Activated T-helper 1 cell treated with anti-CD3 and anti-CD28 coated beads, Interleukin-2, amount 50 U/mL, for 16 hours (primary cell): Measurements from ENCODE around the gene ARID2.

ENCODE experiments used
- DNase-seq, 2 donors: peaks; one replicate each; pipeline ENCODE4 v3.0.0-alpha.2; 2020; ENCODE audit warnings: low read depth in 1 of 2, low spot score in 1 of 2

Gene ARID2, protein sequence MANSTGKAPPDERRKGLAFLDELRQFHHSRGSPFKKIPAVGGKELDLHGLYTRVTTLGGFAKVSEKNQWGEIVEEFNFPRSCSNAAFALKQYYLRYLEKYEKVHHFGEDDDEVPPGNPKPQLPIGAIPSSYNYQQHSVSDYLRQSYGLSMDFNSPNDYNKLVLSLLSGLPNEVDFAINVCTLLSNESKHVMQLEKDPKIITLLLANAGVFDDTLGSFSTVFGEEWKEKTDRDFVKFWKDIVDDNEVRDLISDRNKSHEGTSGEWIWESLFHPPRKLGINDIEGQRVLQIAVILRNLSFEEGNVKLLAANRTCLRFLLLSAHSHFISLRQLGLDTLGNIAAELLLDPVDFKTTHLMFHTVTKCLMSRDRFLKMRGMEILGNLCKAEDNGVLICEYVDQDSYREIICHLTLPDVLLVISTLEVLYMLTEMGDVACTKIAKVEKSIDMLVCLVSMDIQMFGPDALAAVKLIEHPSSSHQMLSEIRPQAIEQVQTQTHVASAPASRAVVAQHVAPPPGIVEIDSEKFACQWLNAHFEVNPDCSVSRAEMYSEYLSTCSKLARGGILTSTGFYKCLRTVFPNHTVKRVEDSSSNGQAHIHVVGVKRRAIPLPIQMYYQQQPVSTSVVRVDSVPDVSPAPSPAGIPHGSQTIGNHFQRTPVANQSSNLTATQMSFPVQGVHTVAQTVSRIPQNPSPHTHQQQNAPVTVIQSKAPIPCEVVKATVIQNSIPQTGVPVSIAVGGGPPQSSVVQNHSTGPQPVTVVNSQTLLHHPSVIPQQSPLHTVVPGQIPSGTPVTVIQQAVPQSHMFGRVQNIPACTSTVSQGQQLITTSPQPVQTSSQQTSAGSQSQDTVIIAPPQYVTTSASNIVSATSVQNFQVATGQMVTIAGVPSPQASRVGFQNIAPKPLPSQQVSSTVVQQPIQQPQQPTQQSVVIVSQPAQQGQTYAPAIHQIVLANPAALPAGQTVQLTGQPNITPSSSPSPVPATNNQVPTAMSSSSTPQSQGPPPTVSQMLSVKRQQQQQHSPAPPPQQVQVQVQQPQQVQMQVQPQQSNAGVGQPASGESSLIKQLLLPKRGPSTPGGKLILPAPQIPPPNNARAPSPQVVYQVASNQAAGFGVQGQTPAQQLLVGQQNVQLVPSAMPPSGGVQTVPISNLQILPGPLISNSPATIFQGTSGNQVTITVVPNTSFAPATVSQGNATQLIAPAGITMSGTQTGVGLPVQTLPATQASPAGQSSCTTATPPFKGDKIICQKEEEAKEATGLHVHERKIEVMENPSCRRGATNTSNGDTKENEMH (N-terminal part only)

DNA sequence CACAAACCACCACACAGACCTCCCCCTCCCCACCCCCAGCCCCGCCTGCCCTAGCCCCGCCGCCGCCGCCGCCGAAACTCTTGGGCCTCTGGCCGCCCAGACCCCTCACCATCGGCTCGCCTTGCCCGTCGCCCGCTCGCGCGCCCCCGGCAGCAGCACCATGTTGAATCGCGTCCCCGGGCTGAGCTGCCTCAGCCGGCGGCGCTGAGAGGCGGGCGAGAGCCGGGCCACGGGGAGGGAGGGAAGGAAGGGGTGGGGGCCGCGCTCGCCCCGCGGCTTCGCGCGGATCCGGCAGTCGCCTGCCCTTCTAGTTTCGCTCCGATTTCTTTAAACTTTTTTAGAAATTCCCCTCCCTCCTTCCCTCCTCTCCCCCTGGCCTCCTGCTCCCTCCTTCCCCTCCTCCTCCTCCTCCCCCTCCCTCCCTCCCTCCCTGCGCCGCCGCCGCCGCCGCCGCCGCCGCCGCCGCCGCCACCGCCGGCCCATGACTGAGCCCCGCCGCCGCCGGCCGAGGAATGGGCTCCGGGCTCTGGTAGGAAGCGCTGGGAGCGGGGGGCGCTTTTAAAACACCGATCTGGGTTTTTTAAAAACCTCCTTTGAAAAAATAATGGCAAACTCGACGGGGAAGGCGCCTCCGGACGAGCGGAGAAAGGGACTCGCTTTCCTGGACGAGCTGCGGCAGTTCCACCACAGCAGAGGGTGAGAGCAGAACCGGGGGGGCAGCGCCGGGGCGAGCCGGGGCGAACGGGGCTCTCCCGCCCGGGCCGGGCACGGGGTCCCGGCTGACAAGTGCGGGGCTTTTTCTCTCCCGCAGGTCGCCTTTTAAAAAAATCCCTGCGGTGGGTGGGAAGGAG is at the start of gene ARID2:
TSS of gene ARID2 (plus strand) at position 474 of the 851 bp plus-strand sequence. CDS start at position 605, 131 bp downstream.
- DNase-seq, result peak; percentile 33 to 55

DNA sequence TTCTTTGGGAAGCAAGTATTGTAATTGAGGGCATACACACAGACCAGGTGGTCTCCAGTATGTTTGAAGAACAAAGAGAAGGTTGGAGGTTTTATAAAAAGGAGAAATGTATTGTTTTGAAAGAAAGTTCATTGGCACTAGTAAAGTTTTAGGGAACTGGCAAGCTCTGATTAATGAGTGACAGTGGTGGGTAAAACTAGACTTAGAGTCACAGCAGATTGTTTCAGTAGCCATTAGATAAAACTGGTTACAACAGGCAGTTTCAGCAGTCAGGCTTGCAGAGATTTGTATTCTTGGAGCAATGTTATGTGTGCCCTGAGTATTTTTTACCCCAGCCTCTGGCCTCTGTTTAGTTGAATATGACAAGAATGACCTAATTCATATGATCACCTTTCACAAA is 49.1 kb upstream of the ARID2 start:
- no peak for DNase-seq

DNA sequence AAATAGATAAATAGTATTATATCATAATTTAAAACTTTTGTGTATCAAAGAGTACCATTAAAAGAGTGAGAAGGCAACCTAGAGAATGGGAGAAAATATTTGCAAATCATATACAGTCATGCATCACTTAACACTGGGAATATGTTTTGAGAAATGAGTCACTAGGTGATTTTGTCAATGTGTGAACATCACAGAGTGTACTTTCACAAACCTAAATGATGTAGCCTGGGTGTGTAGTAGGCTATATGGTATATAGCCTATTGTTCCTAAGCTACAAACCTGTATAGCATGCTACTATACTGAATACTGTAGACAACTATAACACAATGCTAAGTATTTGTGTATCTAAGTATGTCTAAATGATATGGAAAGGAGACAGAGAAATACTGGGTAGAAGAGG is 48.0 kb upstream of the ARID2 start:
- no peak for DNase-seq

DNA sequence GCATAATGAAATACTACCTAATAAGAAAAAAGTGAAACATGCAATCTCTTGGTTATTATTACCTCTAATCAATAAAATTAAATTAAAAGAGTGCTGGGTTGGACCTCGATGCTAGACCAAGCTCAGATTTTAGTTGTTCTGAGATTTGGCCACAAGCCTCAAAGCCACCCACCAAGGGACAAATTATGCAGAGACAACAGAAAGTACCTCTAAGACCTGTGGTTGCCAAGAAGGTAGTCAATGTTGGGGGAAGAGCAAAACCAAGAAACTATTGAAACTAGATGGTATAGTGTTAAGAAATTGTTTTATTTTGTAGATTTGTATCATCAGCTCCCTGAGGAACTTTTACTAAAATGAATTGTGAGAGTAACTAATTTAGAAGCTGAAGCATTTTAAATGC is 43.8 kb upstream of the ARID2 start:
- DNase-seq, result no peak

DNA sequence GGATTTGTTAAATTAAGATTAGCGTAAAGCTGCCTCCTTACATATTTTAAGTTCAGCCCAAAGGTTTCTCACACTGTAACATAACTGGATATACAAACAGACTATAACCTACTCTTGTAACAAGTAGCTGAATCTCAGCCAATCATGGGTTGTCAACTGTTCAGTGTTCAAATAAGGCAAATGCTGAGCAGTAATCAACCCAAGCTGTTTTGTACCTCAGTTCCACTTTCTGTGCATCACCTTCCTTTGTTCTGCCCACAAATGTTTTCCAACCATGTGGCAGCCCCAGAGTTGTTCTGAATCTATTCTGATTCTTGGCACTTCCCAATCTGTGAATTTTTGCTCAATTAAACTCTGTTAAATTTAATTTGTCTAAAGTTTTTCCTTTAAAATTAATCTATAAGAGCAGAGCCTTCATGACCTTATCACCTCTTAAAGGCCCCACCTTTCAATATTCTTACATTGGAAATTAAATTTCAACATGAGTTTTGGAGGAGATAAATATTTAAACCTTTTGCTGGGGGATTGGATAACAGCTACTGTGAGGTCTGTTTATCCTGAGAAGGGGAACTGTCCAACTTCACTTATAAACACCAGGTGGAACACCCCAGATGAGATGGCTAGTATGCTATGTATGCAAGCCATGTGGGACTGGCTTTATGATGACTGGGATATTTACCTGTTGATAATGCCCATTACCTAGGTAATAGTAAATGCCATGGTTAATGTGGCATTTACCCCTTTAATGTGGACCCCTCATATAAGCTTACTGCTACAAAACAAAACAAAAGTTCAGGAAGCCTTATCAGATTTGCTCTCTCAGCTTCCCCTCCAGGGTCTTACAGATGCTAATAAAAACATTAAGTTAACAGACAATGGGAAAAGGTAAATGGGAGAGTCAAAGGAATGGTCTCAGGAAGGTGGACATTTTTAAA is 42.2 kb upstream of the ARID2 start:
- DNase-seq, result no peak

DNA sequence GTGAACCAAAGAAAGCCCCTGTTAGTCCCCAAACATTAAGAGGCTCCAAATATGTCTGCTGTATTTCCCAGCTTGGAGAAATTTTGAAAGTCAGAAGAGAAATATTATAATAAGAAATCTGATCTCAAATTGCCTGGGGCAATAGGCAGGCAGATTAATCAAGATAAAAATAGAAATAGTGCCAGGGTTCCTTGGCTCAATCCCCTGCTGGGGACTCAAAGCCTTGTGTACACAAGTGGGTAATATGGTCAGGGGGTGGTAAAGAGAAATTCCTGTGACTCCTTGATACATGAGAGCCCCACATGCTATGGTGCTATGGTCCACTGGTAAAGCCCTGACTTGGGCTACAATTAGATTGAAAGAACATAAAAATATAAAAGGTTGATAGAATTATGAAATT is 41.3 kb upstream of the ARID2 start:
- no peak for DNase-seq

DNA sequence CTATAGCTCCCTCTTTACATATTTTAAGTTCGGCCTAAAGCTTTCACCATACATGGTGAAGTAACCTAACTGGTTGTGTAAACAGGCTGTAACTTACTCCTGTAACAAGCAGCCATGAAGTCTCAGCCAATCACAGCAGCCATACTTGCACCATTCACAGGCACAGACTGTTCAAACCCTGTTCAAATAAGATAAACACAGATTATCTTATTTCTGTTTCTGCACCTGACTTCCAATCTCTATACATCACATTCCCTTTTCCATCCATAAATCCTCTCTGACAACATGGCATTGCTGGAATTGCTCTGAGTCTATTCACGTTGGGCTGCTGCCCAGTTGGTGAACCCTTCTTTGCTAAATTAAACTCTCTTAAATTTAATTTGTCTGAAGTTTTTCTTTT is 34.5 kb upstream of the ARID2 start:
- DNase-seq, result no peak

DNA sequence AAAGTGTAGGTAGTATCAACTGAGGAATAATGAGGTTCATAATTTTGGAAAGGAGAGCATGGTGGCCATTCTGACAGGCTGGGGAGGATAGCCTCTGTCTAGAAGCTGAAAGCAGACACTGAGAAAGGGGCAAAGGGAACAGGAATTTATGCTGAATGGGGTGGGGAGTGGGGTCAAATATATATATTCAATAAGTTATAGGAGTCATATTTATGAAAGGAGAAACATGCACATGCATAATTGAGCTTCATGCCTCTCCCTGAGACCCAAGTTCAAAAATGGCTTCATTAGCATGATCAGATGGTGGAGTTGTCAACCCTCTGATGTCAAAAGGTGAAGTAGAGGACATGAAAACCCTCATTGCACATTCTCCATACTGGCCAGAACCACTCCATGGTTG is 33.9 kb upstream of the ARID2 start:
- no peak for DNase-seq

DNA sequence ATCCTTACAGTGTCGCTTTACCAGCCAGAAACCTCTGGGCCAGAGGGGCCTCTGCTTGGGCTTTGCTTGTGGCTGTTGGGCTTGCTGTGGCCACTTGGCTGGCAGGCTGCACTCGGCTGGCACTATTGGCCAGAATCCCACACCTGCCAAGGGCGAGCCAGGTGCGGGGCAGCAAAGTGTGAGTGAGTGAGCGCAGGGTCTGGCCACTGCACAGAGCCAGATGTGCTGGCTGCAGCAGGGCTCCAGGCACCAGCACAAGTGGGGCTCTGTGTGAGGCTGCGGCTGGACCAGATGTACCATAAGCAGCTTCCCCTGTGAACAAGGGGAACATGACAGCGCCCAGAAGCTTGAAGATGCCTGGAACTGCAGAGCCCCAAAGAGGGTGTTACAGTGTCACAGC is 33.5 kb upstream of the ARID2 start:
- DNase-seq, result no peak

DNA sequence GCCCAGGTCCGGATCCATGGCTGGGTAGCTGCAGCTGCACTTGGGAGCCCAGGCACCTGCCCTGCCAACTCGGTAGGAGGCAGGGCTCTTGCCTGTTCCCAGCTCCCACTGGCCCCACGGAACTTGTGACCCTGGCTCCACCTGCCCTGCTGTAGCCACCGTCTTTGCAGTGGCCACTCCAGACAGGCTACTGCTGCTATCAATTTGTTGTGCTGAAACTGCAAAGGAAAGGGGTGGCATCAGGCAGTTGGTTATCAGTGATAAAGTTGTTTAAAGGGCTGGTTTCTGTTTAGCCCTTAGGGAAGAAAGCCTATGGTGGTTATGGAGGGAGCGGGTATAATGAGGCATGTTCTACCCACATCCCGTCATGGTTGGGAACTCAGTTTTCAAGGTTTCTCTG is 32.1 kb upstream of the ARID2 start:
- no peak for DNase-seq

DNA sequence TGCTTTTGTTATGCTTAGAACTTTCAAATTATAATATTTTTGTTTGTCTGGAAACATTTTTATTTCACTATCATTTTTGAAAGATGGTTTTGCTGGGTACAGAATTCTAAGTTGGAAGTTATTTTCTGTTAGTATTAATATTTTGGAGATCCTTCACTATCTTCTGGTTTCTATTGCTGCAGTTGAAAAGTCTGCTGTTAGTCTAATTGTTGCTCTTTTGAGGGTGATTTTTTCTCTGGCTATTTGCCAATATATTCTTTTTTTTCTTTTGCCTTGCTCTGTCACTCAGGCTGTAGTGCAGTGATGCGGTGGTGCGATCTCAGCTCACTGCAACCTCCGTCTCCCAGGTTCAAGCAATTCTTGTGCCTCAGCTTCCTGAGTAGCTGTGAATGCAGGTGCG is 28.2 kb upstream of the ARID2 start:
- no peak for DNase-seq

DNA sequence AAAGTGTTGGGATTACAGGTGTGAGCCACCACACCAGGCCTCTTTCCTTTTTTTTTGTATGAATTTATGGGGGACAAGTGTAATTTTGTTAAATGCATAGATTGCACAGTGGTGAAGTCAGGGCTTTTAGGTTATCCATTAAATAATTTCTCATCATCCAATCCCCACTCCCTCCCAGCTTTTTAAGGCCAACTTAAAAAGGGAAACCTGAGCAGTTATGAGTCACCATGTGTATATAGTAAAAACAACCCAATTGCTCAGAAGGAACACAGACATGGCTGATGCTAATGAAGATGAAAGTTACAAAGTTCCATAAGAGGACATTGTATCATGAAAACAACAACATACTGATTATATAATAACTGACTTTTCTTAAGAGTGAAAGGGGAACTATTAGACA is 25.6 kb upstream of the ARID2 start:
- DNase-seq, result no peak

DNA sequence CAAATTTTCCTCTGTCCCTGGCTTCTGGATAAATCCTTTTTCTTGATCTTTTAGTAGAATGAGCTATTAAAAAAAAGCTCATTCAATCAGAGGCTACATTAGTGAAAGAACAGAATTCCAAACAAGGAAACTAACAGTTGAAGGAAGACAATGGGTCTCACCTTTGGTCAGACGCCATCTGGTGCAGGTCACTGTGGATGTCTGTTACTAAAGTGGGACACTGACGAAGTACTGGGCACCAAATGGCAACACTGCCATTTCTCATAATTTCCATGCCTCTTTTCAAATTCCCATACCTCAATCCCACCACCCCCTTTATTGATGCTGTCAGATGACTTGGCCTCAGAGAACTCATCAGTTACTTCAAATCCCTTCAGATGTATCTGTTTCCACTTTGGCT is 24.5 kb upstream of the ARID2 start:
- DNase-seq, result no peak

DNA sequence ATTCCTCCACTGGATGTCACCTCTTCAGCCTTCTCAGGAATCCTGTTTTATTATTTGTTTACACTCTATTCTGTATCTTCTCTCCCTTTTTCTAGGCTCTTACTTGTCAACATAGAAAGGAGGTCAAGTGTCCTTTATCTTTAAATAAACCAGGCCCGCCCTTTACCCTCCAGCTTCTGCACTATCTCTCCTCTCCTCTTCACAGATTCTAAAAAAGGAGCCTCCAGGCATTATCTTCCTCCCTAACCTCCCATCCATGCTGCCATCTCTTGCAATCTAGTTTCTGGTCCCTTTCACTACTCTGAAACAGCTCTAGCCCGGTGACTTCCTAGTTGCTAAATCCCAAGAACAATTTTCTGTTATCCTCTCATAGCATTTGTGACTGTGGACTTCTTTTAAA is 24.1 kb upstream of the ARID2 start:
- DNase-seq, result no peak

DNA sequence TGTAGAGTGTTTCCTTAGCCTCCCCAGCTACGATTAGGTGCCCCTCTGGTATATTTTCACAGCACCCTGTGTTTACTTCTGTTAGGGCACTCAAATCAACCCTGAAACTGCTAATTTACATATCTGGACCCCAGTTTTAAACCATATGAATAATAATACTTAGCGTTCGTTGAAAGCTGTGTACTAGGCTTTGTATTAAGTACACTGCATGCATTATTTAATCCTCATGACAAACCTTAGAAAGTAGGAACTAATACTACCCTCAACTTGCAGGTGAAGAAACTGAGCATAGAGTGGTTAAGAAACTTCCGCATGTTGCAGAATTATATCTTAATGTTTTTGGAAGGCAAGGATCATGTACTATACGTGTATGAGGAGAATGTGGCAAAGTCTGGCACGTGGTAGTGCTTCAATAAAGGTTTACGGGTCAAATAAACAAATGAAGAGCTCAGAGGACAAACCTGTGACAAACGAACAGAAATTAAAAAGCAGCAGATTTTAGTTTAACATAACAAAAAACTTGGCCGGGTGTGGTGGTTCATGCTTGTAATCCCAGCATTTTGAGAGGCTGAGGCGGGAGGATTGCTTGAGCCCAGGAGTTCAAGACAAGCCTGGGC is 22.2 kb upstream of the ARID2 start:
- DNase-seq, result no peak

DNA sequence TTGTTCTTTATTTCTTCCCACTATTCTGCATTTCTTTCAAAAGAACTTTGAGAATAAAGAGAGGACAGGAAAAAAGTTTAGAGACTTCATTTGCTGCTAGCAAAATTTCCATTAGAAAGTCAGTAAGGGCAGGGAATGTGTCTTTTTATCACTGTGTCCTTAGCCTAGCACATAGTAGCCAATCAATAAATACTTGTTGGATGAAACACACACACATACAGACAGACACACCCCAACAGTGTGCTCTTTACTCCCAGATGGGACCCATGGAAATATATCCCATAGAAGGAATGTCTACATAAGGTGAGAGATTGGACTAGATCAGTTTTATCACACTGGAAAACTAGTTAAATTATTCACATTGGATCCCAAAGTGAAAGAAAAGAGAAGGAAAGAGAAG is 21.1 kb upstream of the ARID2 start:
- no peak for DNase-seq

DNA sequence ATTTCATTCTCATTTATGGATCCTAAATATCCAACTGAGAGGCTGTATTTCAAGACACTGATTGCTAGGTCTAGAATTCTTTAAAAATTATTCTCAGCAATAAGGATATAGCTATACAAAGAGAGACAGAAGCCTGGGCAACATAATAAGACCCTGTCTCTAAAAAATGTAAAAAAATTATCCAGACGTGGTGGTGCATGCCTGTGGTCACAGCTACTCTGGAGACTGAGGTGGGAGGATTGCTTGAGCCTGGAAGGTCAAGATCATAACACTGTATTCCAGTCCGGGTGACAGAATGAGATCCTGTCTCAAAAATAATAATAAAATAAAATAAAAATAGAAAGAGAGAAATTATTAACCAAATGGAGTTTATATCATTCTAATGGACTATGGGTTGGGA is 20.6 kb upstream of the ARID2 start:
- DNase-seq, result no peak

DNA sequence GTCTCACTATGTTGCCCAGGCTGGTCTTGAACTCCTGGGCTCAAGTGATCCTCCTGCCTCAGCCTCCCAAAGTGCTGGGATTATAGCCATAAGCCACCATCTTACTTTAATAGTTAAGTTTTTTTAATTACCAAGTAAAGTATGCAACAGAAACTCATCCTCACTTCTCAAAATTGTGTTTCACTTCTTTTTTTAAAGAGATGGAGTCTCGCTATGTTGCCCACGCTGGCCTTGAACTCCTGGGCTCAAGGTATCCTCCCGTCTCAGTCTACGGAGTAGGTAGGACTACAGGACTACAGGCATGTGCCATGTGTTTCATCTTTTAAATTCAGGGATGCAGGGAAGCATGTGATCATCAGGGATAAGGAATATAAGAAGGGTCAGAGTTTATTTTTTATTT is 17.2 kb upstream of the ARID2 start:
- no peak for DNase-seq

DNA sequence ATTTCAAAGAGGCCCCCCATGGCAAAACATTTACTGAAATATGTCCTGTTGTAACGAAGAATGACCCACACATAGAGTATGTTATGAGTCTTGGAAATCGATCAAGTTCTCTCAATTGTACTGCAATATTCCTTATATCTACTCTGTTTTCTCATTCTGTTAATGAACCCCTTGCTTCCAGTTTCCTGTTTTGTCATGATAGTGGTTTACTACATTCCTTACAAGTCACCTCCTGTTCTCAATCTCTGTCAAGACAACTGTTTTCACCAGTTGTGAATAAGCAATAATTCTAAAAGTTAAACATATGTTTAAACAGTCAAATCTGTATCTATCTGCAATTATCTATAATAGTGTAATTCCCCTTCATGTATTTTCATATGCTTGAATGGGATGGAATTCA is 16.4 kb upstream of the ARID2 start:
- DNase-seq, result no peak
